A673 (cell line): ENCODE data around the gene PDGFD.

ENCODE experiments used
- CTCF ChIP-seq: fragments of 300-800, 200-600 bp; sonication (generic); conservative IDR thresholded peaks from 2 replicates; pipeline ENCODE4 v1.5.1; 2017; ENCODE audit warnings: low read depth, mild to moderate bottlenecking, antibody characterized with exemption, low read length, moderate library complexity, mixed read lengths
- EZH2 ChIP-seq: fragments of 200-600 bp; sonication (generic); IDR thresholded peaks from 2 replicates; pipeline ENCODE4 v1.6.1; 2017; ENCODE audit warnings: borderline replicate concordance, low read depth, mild to moderate bottlenecking, mixed read lengths, antibody characterized with exemption, low read length; ENCODE audit not compliant: poor library complexity, severe bottlenecking

DNA sequence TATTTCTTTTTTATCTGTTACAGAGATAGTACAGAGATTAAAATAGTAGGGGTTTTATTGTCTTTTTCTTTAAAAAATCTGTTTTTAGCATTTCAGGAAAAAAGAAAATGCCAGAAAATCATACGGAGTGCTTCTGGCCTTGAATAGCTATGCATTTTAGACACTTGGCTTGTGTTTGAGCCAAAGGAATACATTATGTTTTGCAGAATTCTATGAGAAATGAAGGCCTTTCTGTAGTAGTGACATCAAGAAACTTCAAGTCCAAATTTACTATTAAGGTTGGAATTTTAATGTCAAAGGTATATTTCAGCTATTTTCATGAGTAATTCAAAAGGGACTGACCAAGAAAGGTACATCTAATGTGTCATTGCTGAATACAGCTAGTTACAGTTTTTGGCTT is 183.8 kb downstream of the PDGFD start:
- no peak for TF ChIP-seq CTCF
- TF ChIP-seq EZH2 = no peak
